GM19023 (cell line): ENCODE data around the gene GFRA1.

Source experiments
- ATAC-seq: cut with Tn5 transposase; IDR thresholded peaks from one replicate; pipeline ENCODE4 v1.9.1; 2021; ENCODE audit warnings: mild to moderate bottlenecking, moderate library complexity; ENCODE audit not compliant: unreplicated experiment

GFRA1 gene

DNA sequence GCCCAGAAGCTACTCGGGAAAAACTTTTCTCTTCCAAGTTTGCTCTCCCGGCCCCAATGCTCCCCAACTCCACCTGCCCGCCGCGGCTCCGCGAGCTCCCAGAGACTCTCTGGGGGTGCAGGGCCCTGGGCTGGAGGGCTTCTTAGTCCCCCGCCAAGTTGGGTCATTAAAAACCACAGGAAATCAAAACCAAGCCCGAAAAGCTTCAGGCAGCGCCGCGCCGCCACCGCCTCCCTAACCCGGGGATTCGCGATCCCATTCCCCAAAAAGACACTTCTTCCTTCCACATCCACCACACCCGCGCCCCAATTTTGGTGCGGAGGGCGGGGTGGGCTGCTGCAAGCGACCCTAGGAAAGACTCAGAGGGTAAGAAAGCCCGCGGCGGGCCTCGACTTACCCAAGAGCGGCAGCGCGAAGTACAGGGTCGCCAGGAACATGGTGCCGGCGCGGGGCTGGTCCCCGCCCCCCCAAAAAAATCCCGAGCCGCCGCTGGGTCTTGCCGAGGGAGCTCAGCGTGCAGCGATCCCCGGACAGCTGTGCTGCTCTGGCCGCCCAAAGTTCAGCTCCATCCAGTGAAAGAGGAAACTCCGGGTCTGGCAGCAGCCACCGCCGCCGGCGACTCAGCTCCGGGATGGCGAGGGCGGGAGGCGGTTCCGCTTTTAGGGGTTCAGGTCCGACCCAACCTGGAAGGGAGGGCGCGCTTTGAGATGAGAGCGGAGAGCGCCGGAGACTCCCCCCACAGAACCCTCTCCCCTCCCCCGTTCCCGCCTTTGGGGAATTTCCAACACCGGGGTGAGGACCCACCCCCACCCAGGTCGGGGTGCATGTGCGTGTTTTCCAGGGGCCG is 1.2 kb downstream of the GFRA1 start:
- no peak for ATAC-seq

- no peak for ATAC-seq
These were observed 2.0 kb downstream of the GFRA1 start for GRCh38 chr10:116270771-116271592.

DNA sequence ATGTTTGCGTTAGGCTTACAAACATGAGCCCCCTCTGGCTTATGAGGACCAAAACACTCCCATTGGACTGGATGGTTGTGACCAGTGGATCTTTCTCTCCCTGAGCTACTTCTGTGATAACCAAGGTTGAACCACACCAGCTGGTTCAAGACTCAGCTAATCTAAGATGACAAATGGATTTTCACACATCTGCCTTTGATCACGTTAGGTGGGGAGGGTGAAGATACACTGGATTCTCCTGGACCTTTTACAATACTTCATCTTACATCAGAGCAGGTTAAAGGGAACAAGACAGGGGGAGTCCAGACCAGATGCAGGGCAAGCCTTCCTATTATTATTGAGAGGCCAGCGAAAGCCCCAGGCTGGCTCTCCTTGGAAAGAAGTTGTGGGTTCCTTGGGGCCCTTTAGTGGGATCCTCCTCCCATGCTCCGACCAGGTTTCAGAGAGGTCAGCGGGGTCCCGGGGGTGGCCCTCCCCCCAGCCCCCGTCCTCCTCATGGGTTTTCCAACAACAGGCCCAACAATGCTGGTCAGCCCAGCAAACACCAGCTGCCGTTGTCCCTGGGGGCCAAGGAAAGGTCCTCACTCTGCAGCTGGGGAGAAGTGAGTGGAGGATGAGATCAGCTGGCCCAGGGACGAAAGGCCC is 2.8 kb downstream of the GFRA1 start:
- ATAC-seq, result no peak

DNA sequence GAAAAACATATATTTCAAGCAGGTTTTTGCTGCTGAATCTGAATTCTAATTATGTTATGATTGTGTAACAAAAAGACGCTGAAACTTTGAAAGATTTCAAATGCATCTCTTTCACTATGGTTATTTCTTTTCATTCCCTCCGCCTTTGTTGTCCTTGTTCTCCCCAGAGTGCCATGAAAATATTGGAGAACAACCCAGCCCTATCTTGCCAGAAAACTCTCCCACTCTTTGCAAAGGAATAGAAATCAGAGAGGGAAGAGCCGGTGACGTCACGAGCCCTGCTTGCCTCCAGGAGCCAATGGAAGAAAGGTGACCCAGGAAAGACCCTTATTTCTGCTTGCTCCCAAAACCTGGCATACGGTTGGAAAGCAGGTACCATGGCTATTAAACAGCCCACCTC is 3.4 kb downstream of the GFRA1 start:
- no peak for ATAC-seq

DNA sequence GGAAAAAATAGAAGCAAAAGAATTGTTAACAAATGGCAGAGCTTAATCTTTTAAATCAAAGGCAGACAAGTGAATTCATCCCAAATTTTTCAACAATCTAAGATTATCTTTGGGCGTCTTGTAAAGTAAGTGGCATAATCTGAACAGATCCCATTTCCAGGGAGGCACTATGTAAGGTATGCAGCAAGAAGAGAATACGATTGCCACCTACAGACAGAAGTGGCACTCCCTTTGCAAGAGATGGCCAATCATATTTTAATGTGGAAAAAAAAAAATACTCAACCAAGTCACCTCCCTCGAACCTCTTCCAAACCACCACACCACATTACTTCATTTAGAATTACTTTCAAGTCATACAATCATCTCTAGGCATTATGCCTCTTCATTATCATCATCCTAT is 4.0 kb downstream of the GFRA1 start:
- ATAC-seq, result no peak

- ATAC-seq, result no peak
These were observed 7.3 kb downstream of the GFRA1 start for GRCh38 chr10:116265686-116266085.

DNA sequence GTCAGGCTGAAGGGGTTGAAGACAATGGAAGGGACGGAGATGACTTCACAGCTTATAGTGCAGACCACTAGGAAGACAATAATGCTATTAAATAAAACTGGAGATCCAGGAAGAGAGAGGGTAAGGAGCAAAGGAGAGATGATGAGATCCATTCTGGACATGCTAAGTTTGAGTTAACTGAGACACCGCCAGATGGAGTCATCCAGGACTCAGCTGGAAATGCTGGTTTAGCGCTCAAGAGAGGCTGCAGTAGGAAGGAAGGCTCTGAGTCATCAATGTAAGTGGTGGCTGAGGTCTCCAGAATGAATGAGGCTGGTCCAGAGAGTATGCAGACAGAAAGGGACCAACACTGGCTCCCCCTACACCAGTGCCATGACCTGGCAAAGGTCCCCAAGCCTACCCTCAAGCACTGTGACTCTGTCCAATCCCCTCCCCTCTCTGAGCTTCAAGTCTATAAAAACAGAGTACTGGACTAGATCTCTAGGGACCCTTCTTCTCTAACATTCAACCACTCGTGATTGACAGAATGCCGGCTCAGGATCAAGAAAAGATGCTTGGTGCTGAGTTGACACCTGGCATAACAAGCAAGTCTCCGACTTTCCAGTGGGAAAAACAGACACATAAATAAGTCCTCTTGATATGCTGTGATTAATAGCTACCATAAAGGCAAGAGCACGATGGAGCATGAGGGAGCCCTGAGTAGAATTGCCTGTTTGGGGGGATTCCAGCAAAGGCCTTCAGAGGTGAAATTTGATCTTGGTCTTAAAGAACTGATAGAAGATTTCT is 8.9 kb downstream of the GFRA1 start:
- ATAC-seq, result no peak

- ATAC-seq, result no peak
These were observed 10.3 kb downstream of the GFRA1 start for GRCh38 chr10:116262678-116263077.

DNA sequence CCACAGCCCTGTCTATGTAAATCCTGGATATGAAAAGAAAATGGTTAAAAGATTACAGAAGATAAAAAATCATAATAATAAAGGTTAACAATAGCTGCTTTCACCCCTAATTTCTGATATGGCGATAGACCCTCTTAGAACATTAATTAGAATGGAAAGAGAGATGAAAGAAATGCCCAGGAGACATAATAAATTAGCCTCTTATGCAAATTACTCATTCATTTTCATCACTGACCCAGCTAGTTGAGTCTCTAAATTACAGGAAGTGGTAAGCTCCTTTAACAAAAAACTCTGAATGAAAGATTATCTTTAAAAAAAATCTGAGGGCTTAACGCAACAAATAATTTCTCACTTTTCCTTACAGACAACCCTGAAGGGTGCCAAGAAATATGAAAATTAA is 12.4 kb downstream of the GFRA1 start:
- no peak for ATAC-seq

DNA sequence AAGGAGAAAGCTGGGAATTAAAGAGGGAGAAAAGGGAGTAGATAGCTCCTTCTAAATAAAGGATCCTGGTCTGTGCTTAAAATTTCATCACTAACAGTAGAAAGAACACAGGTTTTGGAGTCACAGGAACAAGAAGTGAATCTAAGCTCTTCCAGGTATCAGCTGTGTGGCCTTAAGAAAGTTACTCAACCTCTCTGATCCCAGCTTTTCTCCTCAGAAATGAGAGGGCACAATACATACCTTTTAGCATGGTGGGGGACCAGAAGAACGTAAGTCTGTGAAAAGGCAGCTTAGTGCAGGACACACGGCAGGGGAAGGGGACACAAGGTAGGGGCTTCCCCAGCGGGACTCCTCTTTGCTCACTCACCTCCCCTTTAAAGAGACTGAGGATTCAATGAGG is 13.4 kb downstream of the GFRA1 start:
- no peak for ATAC-seq

DNA sequence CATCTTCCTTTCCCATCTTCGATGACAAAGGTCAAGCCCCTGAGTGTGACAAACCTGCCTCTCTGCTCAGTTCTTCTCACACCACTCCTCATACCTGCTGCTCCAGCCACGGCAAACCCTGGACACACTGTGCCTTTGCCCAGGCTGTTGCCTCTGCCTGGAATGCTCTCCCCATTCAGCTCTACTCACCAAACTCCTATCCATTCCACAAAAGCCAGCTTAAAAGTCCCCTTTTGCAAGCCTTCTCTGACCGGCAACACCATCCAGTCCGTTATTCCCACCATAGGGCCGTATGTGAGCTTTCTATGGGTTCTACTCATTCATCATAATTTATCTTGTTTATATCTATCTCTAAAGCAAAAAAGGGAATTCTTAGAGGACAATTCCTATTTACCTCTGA is 15.2 kb downstream of the GFRA1 start:
- ATAC-seq, result no peak

DNA sequence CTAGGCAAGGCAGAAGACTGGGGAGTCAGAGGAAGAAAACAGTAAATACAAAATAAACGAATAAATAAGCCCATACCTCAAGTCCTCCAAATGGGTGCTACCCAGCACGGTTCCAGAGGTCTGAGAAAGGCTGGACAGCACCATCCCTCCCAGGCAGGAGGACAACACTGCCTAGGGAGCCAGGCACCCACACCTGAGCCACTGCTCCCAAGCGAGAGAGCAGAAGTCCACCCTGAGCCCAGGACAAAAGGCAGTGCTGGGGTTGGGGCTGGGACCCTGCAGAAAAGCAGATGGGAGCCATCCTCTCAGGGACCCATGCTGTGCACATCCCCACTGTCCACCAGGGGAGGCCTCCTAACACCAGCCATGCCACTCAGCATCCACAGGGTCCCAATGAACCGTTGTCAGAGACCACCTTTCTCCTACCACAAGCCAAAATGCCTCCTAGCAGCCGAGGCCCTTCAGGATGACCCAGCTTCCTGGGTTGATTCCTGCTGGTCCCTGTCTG is 16.2 kb downstream of the GFRA1 start:
- no peak for ATAC-seq

- ATAC-seq, result no peak
These were observed 16.9 kb downstream of the GFRA1 start for GRCh38 chr10:116255886-116256751.

DNA sequence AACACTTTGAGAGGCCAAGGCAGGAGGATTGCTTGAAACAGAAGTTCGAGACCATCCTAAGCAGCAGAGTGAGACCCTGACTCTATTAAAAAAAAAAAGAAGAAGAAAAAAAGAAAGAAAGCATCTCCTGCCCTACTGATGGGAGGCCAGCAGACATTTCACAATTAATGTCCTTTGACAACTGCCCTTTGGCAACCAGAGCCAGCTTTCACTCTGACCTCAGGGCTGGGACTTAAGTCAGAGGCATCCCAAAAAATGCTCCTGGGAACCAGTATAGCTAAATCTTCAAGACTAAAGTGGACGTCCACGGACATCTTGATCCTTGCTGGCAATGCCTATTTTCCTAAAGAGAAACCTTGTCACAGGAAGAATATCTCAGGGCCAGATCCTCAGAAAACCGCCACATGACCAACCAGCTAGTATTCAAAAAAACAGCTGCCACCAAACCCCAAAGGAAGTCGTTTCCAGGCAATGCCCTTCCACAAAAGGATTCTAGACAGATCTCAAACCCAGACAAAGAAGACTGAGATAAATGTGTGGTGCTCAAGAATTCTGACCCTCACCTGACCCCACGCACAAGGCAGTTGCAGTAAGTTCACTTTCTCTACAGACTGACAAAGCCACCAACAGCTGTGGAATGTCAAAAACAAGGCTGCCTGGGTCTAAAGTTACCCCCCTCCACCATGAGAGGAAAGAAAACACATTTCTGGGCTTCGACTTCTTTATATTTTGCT is 18.4 kb downstream of the GFRA1 start:
- no peak for ATAC-seq

DNA sequence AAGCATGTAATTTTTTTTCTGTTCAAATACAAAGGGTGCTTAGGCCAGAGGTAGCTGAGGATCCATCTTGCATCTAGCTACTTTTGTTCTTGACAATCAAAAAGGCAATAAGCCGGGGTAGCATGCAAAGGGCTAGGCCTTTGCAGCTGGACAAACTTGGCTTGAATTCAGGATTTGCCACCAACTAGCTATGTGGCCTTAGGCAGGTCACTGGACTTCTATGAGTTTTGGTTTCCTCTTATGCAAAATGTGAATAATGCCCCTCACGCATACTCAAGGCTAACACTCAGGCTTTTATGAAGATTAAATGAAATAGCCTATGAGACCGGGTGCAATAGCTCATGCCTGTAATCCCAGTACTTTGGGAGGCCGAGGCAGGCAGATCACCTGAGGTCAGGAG is 19.3 kb downstream of the GFRA1 start:
- ATAC-seq, result no peak

GRCh38 chr10:116251602-116252395 is 21.2 kb downstream of the GFRA1 start:
- ATAC-seq, result no peak

DNA sequence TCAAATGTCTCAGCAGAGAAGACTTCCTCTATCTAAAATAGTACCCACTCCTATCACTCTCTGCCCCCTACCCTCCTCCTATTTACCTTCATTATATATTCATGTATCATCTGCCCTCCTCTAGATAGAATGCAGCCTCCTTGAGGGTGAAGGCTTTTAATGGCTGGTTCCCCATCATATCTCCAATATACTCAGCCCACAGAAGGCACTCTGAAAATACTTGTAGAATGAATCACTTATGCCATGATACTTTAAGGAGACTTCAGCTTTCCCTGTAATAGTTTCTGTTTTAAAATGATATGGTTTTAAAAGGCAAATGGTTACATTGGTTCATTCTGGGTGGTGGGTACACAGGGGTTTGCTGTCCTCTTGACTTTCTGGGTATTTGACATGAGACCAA is 25.3 kb downstream of the GFRA1 start:
- no peak for ATAC-seq

DNA sequence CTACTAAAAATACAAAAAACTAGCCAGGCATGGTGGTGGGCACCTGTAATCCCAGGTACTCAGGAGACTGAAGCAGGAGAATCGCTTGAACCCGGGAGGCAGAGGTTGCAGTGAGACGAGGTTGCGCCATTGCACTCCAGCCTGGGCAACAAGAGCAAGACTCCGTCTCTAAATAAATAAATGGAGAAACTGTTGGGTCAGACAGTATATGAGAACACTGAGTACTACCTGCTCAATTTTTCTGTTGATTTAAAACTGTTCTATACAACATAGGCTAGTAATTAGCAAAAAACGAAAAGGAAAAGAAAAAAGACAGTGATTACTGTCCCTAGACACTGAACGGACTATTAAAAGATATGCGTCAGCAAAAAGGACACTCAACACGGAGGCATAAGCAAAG is 26.7 kb downstream of the GFRA1 start:
- no peak for ATAC-seq
